ENCODE data around the gene NABP1.
"Not testable (repeated sequence)": the region's sequence is repeated elsewhere in the genome, so short reads cannot be mapped to it uniquely, and the experiment has no call there.

NABP1 gene

GRCh38 chr2:191677646-191678436, at the start of gene NABP1:
Gene NABP1, plus strand, starts transcription at chr2:191678136. Its CDS starts 479 bp downstream, at chr2:191678615.
- in situ Hi-C loops (cut with HindIII; ENCODE audit: low pct_ligation_motif_present, low pct_unique_long_range_greater_than_20kb, low sequenced_read_pairs), result loop anchor here (25.0 kb wide), 1 partner anchor 116 kb away; no protein-coding TSS in a partner anchor
- peak; percentile 98 for DNase-seq

GRCh38 chr2:191629001-191629453, 48.9 kb upstream of the NABP1 start:
- DNase-seq, result no peak
- in situ Hi-C loops (cut with HindIII; ENCODE audit: low pct_ligation_motif_present, low pct_unique_long_range_greater_than_20kb, low sequenced_read_pairs), result no loop called here

GRCh38 chr2:191629976-191630712, 47.8 kb upstream of the NABP1 start:
- in situ Hi-C loops (cut with HindIII; ENCODE audit: low pct_ligation_motif_present, low pct_unique_long_range_greater_than_20kb, low sequenced_read_pairs), result no loop called here
- DNase-seq, result no peak

- DNase-seq, result no peak
- in situ Hi-C loops (cut with HindIII; ENCODE audit: low pct_ligation_motif_present, low pct_unique_long_range_greater_than_20kb, low sequenced_read_pairs), result no loop called here
Measured at GRCh38 chr2:191631754-191632153, 46.2 kb upstream of the NABP1 start.

GRCh38 chr2:191632426-191632825, 45.5 kb upstream of the NABP1 start:
- DNase-seq, result no peak
- in situ Hi-C loops (cut with HindIII; ENCODE audit: low pct_ligation_motif_present, low pct_unique_long_range_greater_than_20kb, low sequenced_read_pairs), result no loop called here

- peak; percentile 31 for DNase-seq
- in situ Hi-C loops (cut with HindIII; ENCODE audit: low pct_ligation_motif_present, low pct_unique_long_range_greater_than_20kb, low sequenced_read_pairs), result no loop called here
Measured at GRCh38 chr2:191634791-191635190, 43.1 kb upstream of the NABP1 start.

GRCh38 chr2:191635333-191636234, 42.4 kb upstream of the NABP1 start:
- in situ Hi-C loops (cut with HindIII; ENCODE audit: low pct_ligation_motif_present, low pct_unique_long_range_greater_than_20kb, low sequenced_read_pairs), result no loop called here
- DNase-seq, result peak; percentile 97

GRCh38 chr2:191636235-191636543, 41.7 kb upstream of the NABP1 start:
- peak; percentile 94 for DNase-seq
- in situ Hi-C loops (cut with HindIII; ENCODE audit: low pct_ligation_motif_present, low pct_unique_long_range_greater_than_20kb, low sequenced_read_pairs), result no loop called here

- DNase-seq, result peak; percentile 12
- in situ Hi-C loops (cut with HindIII; ENCODE audit: low pct_ligation_motif_present, low pct_unique_long_range_greater_than_20kb, low sequenced_read_pairs), result no loop called here
Measured at GRCh38 chr2:191636586-191636985, 41.4 kb upstream of the NABP1 start.

- peak; percentile 44 for DNase-seq
- in situ Hi-C loops (cut with HindIII; ENCODE audit: low pct_ligation_motif_present, low pct_unique_long_range_greater_than_20kb, low sequenced_read_pairs), result no loop called here
Measured at GRCh38 chr2:191637182-191638078, 40.5 kb upstream of the NABP1 start.

GRCh38 chr2:191638079-191638801, 39.7 kb upstream of the NABP1 start:
- in situ Hi-C loops (cut with HindIII; ENCODE audit: low pct_ligation_motif_present, low pct_unique_long_range_greater_than_20kb, low sequenced_read_pairs), result no loop called here
- no peak for DNase-seq

GRCh38 chr2:191638802-191639172, 39.1 kb upstream of the NABP1 start:
- DNase-seq, result no peak
- in situ Hi-C loops (cut with HindIII; ENCODE audit: low pct_ligation_motif_present, low pct_unique_long_range_greater_than_20kb, low sequenced_read_pairs), result no loop called here

- in situ Hi-C loops (cut with HindIII; ENCODE audit: low pct_ligation_motif_present, low pct_unique_long_range_greater_than_20kb, low sequenced_read_pairs), result no loop called here
- DNase-seq, result no peak
Measured at GRCh38 chr2:191641609-191642008, 36.3 kb upstream of the NABP1 start.

GRCh38 chr2:191642541-191642940, 35.4 kb upstream of the NABP1 start:
- in situ Hi-C loops (cut with HindIII; ENCODE audit: low pct_ligation_motif_present, low pct_unique_long_range_greater_than_20kb, low sequenced_read_pairs), result no loop called here
- DNase-seq, result no peak

GRCh38 chr2:191643429-191643828, 34.5 kb upstream of the NABP1 start:
- no peak for DNase-seq
- in situ Hi-C loops (cut with HindIII; ENCODE audit: low pct_ligation_motif_present, low pct_unique_long_range_greater_than_20kb, low sequenced_read_pairs), result no loop called here

GRCh38 chr2:191644613-191645012, 33.3 kb upstream of the NABP1 start:
- DNase-seq; in situ Hi-C loops (cut with HindIII; ENCODE audit: low pct_ligation_motif_present, low pct_unique_long_range_greater_than_20kb, low sequenced_read_pairs): not testable (repeated sequence)

GRCh38 chr2:191645032-191645431, 32.9 kb upstream of the NABP1 start:
- no peak for DNase-seq
- in situ Hi-C loops (cut with HindIII; ENCODE audit: low pct_ligation_motif_present, low pct_unique_long_range_greater_than_20kb, low sequenced_read_pairs), result no loop called here
